ENCODE results near the gene GIPC2.

GRCh38 chr1:78011050-78011449, 34.7 kb upstream of the GIPC2 start:
- TF ChIP-seq CTCF (IDR thresholded peaks at IDR 0.05) (no peak), POLR2A (IDR thresholded peaks at IDR 0.05) (no peak)

Measured in adrenal gland (tissue), 5 donors.